Activated naive CD8-positive, alpha-beta T cell treated with anti-CD3 and anti-CD28 coated beads, Interleukin-2, amount 50 U/mL, for 16 hours (primary cell): ENCODE data around the gene FOXRED2.
"Not testable (repeated sequence)": the region's sequence is repeated elsewhere in the genome, so short reads cannot be mapped to it uniquely, and the experiment has no call there.

Source experiments
- DNase-seq: peaks from one replicate; pipeline ENCODE4 v3.0.0-alpha.2; 2020; ENCODE audit warnings: low read depth, low spot score

The FOXRED2 gene

DNA sequence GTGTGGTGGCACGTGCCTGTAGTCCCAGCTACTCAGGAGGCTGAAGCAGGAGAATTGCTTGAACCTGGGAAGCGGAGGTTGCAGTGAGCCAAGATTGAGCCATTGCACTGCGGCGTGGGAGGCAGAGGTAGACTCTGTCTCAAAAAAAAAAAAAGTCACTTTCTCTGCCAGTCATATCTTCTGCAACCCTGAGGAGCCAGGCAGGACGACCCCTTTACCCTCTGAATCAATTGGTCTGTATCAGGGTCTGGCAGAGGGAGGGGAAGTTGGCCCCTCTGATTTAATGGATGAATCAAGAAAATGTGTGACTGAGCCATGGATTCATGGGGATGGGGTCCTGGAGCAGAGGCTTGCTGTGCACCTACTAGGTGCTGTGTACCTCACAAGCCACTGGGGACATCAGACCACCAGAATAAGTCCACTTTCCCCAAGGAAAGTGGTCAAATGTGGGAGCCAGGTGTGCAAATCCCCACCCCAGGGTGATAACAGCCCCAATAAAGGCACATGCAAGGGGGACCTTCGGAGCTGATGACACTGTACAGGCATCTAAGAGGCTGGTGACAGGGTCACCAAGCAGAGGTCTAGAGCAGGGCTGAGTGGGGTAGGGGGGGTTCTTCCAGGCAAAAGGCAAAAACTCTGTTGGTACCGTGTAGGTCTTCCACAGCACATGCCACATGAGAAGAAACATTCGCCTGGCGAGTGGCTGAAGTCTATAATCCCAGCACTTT, 54.4 kb downstream of the FOXRED2 start:
- no peak for DNase-seq

DNA sequence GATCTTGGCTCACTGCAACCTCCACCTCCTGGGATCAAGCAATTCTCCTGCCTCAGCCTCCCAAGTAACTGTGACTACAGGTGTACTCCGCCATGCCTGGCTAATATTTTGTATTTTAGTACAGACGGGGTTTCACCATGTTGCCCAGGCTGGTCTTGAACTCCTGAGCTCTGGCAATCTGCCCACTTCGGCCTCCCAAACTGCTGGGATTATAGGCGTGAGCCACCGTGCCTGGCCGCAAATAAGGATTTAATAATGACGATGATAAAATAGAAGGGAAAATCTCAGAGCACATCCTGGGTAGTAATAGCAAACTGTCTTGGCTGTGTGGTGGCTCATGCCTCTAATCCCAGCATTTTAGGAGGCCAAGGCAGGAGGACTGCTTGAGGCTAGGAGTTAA, 55.9 kb downstream of the FOXRED2 start:
- not testable (repeated sequence) for DNase-seq

DNA sequence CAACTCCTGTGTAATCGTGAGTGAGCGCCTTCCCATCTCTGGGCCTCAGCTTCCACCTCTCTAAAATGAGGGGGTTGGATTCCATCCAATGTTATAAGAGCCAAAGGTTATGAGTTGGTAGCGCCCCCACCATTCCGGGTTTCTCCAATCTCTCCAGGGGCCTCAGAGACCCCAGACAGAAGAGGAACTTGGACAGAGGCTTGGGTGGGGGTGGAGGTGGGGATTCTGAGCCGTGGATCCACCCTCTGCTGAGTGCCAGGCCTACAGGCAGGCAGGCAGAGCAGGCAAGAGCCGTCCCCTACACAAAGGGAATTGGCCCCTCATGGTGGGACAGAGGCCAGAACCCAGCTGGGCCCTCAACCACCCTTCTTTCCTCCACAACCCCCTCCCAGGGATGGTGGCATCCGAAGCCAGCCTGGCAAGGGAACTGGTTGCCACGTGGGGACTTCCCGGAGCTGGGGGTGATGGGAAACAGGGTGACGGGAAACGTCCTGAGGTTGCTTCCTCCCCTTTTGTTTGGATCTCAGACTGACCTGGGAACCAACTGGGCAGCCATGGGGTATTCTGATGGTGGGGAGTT, 57.2 kb downstream of the FOXRED2 start:
- DNase-seq, result no peak

DNA sequence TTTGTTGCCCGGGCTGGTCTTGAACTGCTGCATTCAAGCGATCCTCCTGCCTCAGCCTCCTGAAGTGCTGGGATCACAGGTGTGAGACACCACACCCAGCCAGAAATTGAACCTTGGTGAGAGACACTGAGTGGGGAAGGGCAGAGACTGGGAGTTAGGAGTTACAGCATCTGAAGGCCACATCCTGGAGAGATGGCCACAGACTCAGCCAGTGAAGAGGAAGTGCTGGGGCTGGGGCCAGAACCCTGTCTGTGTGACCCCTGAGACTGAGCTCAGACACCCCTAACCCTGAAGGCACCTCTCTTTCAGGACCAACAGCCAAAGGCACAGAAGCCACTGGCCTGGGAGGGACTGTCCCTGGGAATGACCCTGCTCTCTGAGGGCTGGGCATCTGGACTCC, 59.2 kb downstream of the FOXRED2 start:
- no peak for DNase-seq

DNA sequence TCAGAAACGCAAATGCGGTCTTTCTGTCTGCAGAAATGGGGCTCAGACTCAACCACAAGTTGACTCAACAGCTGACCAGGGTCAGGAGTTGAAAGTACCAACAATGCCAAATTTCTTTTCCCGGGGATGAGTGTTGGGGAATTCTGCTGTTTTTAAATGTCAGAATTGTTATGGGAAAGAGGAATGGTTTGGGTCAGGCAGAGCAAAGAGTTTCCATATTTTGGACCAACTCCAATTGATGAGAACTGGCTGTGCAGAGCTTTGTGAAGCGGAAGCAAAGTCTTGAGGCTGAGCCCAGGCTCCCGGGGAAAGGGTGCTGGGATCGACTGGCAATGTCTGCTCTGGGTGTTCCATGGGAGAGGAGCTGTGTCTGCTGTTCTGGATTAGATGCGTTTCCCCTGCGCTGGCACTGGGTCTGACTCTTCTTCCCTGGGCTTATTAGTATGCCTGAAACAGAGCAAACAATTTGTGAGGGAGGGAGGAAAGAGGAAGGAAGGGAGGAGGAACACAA, 61.6 kb downstream of the FOXRED2 start:
- no peak for DNase-seq

DNA sequence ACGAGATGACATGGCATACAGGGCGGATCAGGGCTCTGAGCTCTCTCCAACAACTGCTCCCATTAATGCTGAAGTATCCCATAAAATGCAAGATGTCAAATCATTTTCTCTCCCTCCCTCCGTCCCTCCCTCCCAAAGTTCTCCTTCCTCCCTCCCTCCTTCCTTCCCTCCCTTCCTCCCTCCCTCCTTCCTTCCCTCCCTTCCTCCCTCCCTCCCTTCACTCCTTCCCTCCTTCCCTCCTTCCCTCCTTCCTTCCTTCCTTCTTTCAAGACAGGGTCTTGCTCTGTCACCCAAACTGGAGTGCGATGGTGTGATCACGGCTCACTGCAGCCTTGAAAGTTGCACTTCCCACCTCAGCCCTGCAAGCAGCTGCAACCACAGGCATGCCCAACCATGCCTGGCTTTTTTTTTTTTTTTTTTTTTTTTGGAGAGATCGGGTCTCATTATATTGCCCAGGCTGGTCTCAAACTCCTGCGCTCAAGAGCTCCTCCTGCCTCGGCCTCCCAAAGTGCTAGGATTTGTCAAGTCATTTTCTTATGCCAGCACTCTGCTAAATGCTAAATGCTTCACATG, 63.6 kb downstream of the FOXRED2 start:
- DNase-seq, result no peak

DNA sequence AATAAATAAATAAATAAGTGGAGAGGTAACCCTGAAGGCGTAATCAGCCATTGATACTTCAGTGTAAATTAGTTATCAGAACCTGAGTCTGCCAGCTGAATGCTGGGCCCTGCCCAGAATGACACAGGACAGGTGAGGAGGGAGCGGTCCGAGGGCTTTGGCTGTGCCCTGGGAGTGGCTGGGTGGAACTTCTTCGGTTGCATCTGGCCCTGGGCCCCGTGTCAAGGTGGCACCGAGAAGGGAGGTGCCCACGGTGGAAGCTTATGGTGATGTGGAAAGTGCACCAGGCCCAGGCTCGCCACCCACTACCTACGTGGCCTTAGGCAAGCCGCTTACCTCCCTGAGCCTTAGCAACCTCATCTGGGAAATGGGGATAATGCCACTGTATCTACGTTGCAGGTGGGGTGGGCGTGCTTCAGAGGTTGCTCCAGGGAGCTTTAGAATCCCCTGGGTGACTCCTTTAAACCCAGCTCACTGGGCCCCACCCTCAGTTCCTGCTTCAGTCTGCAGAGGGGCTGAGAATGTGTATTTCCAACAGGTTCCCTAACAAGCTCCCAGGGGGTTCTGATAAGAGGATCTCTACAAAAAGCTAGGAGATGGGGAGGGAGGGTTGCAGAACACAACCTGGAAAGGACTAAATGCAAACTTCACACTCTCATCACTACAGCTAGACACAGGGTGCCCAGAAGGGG, 64.2 kb downstream of the FOXRED2 start:
- DNase-seq, result no peak

DNA sequence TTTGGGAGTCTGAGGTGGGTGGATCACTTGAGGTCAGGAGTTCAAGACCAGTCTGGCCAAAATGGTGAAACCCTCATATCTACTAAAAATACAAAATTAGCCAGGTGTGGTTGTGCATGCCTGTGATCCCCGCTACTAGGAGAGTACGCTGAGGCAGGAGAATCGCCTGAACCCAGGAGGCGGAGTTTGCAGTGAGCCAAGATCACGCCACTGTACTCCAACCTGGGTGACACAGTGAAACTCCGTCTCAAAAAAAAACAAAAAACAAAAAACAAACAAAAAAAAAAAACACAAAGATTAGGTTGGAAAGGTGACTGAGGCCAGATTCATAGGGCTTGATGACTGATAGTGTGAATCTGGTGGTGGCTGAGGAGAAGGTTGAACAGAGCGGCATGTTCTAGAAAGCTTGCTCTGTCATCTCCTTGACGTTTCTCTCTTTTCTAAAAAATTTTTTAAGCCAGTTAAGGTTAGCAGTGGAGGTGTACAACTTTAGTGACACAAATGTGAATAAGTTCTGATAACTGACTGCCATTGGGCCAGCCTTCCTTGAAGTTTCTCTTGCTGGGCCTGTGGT, 66.3 kb downstream of the FOXRED2 start:
- DNase-seq, result no peak

DNA sequence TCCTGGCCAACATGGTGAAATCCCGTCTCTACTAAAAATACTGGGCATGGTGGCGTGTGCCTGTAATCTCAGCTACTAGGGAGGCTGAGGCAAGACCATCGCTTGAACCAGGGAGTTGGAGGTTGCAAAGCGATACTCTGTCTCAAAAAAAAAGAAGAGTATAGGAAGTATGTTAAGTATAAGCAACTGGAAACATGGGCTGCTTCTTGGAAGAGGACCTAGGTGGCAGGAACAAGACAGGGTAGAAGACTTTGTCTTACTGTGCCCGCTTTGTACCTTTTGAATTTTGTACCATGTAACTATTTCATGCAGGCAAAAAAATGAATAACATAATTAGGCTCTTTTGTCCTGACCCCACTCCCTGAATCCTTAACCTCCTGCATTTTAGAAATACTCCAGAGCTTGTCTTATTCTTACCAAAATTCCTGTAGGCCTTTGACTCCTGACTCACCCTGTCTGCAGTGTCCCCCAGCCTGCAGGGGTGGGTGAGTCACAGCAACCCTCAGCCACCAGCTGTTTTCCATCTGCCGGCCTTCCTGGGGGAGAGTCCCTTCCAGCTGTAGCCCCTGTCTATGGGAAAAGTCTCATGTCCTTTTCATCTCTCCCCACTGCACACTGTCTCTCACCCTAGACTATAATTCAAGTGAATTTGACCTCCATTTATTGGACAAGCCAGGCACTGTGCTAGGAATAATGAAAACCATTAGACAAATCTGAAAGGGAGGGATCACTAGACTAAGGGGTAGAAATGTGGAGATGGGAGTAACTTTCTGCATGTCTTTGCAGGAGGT, 67.2 kb downstream of the FOXRED2 start:
- no peak for DNase-seq
